SK-N-SH (cell line): ENCODE results near the gene SH3D19.

Source experiments
- CTCF ChIP-seq: fragments of 200-600 bp; sonication (generic); IDR thresholded peaks from 2 replicates; pipeline ENCODE4 v1.6.1; 2017; ENCODE audit warnings: antibody characterized with exemption, mild to moderate bottlenecking, moderate library complexity
- EZH2phosphoT487 ChIP-seq: fragments of 200-600 bp; sonication (generic); IDR thresholded peaks from 2 replicates; pipeline ENCODE4 v1.6.1; 2017; ENCODE audit warnings: low read depth, mixed run types, mild to moderate bottlenecking, antibody characterized with exemption, moderate library complexity, borderline replicate concordance
- GATA2 ChIP-seq: sonication (generic); formaldehyde crosslinking; IDR thresholded peaks from 2 replicates; pipeline ENCODE4 v1.5.0; 2020; ENCODE audit warnings: mild to moderate bottlenecking, missing genetic modification reagents
- JUND ChIP-seq: IDR thresholded peaks from 2 replicates; pipeline ENCODE4 v1.4.0; 2012
- RAD21 ChIP-seq: IDR thresholded peaks from 2 replicates; pipeline ENCODE4 v1.6.1; 2012; ENCODE audit warnings: mild to moderate bottlenecking, low read length
- RCOR1 ChIP-seq: fragments of 150-350 bp; IDR thresholded peaks from 2 replicates; pipeline ENCODE4 v1.6.1; 2017; ENCODE audit warnings: antibody characterized with exemption, low read length
- TF ChIP-seq, protein P1 (sequence below): fragments of 150-350 bp; IDR thresholded peaks from 2 replicates; pipeline ENCODE4 v1.6.1; 2017; ENCODE audit warnings: antibody characterized with exemption, low read length, low read depth, borderline replicate concordance

GRCh38 chr4:151098979-151099228, 226.5 kb downstream of the SH3D19 start:
- no peak for TF ChIP-seq RAD21
- no peak for TF ChIP-seq JUND
- TF ChIP-seq RCOR1, result no peak
- TF ChIP-seq, protein P1, sequence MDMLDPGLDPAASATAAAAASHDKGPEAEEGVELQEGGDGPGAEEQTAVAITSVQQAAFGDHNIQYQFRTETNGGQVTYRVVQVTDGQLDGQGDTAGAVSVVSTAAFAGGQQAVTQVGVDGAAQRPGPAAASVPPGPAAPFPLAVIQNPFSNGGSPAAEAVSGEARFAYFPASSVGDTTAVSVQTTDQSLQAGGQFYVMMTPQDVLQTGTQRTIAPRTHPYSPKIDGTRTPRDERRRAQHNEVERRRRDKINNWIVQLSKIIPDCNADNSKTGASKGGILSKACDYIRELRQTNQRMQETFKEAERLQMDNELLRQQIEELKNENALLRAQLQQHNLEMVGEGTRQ, result no peak
- TF ChIP-seq GATA2 (CRISPR knock-in tag), result no peak
- no peak for TF ChIP-seq CTCF
- TF ChIP-seq EZH2phosphoT487, result no peak
